ENCODE data around the gene PTP4A2.

DNA sequence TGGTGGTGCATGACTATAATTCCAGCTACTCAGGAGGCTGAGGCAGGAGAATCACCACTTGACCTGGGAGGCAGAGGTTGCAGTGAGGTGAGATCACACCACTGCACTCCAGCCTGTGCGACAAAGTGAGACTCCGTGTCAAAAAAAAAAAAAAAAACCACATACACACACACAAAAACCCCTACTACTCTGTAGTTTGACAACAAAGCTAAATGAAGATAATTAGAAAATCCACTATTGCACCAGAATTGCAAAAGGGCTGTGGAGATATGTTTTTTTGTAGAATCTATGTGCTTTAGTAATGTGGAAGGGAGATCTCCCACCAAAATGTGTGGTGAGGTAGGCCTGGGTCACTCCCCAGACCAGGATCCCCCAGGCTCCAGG is 43.3 kb upstream of the PTP4A2 start:
- no peak for TF ChIP-seq EZH2 (IDR thresholded peaks at IDR 0.05; ENCODE audit: borderline replicate concordance)
- TF ChIP-seq CTCF (IDR thresholded peaks at IDR 0.05; ENCODE audit: poor library complexity), result no peak
- TF ChIP-seq EZH2phosphoT487 (IDR thresholded peaks at IDR 0.05; ENCODE audit: low read depth, severe bottlenecking, unreplicated experiment), result no peak
